ENCODE results near the gene GPR89B. TPM values are rescaled to one million over a fixed set of nuclear protein-coding genes. Genes with fewer than 3 reads are reported as not detected.
A peak's percentile ranks its signal among the peaks of the same experiment; 100 is the strongest.
"Not testable (repeated sequence)": the region's sequence is repeated elsewhere in the genome, so short reads cannot be mapped to it uniquely, and the experiment has no call there.

The GPR89B gene
- total and polyA plus RNA-seq, 9 of the 15 experiments (the other 6 are each of a cell fraction or from before 2014, with no cell fraction given) = 9.3 to 39.3 (median 19.6) TPM

- H3K4me3 ChIP-seq; H3K9ac ChIP-seq (ENCODE audit: insufficient read depth in 1 of 2, low read depth in 2 of 2, low read length in 2 of 2); intact Hi-C loops (cut with micrococcal nuclease); BruUV-seq (replicated peaks); DNase-seq (ENCODE audit: extremely low read depth in 1 of 4, low spot score in 3 of 4); FAIRE-seq; H2AFZ ChIP-seq (ENCODE audit: low read depth, low read length); H4K20me1 ChIP-seq (replicated peaks; ENCODE audit: control insufficient read depth, insufficient read depth, low read length); H3K79me2 ChIP-seq (ENCODE audit: control insufficient read depth, insufficient read depth, low read length); in situ Hi-C loops (cut with MboI); H3K9me1 ChIP-seq (ENCODE audit: control insufficient read depth, insufficient read depth, low read length); H3K27ac ChIP-seq (ENCODE audit: extremely low read depth, low read depth, low read length); POLR2A ChIA-PET; H3K36me3 ChIP-seq (ENCODE audit: control insufficient read depth, insufficient read depth, low read length); CTCF ChIA-PET (ENCODE audit: low intra/inter-chr PET ratio); H3K4me1 ChIP-seq (replicated peaks in 1 of 2; ENCODE audit: control insufficient read depth in 2 of 2, insufficient read depth in 2 of 2, low read length in 2 of 2); ATAC-seq; H3K4me2 ChIP-seq (ENCODE audit: insufficient read depth, low read length); H3K27me3 ChIP-seq (ENCODE audit: control insufficient read depth in 2 of 2, insufficient read depth in 2 of 2, low read length in 2 of 2); H3K9me3 ChIP-seq (replicated peaks; ENCODE audit: control insufficient read depth, insufficient read depth, low read depth, low read length): not testable (repeated sequence)
- WGBS (ENCODE audit: insufficient coverage, low coverage, missing lambda C conversion rate) = no CpG with 5 or more reads among the region's 3 CpGs
- TF ChIP-seq ZNF512 (tag; IDR thresholded peaks at IDR 0.05) = peak; percentile 79
Measured at GRCh38 chr1:148032247-148032646, 104.0 kb downstream of the GPR89B start.

GRCh38 chr1:148032690-148033089 lies 104.5 kb downstream of the GPR89B start:
- H4K20me1 ChIP-seq (replicated peaks; ENCODE audit: control insufficient read depth, insufficient read depth, low read length); H3K9me1 ChIP-seq (ENCODE audit: control insufficient read depth, insufficient read depth, low read length); CTCF ChIA-PET (ENCODE audit: low intra/inter-chr PET ratio); POLR2A ChIA-PET; H2AFZ ChIP-seq (ENCODE audit: low read depth, low read length); H3K4me3 ChIP-seq; H3K27ac ChIP-seq (ENCODE audit: extremely low read depth, low read depth, low read length); H3K4me2 ChIP-seq (ENCODE audit: insufficient read depth, low read length); DNase-seq (ENCODE audit: extremely low read depth in 1 of 4, low spot score in 3 of 4); H3K27me3 ChIP-seq (ENCODE audit: control insufficient read depth in 2 of 2, insufficient read depth in 2 of 2, low read length in 2 of 2); H3K9me3 ChIP-seq (replicated peaks; ENCODE audit: control insufficient read depth, insufficient read depth, low read depth, low read length); in situ Hi-C loops (cut with MboI); H3K36me3 ChIP-seq (ENCODE audit: control insufficient read depth, insufficient read depth, low read length); H3K4me1 ChIP-seq (replicated peaks in 1 of 2; ENCODE audit: control insufficient read depth in 2 of 2, insufficient read depth in 2 of 2, low read length in 2 of 2); BruUV-seq (replicated peaks); H3K9ac ChIP-seq (ENCODE audit: insufficient read depth in 1 of 2, low read depth in 2 of 2, low read length in 2 of 2); intact Hi-C loops (cut with micrococcal nuclease); FAIRE-seq; H3K79me2 ChIP-seq (ENCODE audit: control insufficient read depth, insufficient read depth, low read length): not testable (repeated sequence)
- ATAC-seq = peak; percentile 90
- no CpG with 5 or more reads among the region's 25 CpGs for WGBS (ENCODE audit: insufficient coverage, low coverage, missing lambda C conversion rate)

- FAIRE-seq; H2AFZ ChIP-seq (ENCODE audit: low read depth, low read length); H3K9ac ChIP-seq (ENCODE audit: insufficient read depth in 1 of 2, low read depth in 2 of 2, low read length in 2 of 2); H3K9me3 ChIP-seq (replicated peaks; ENCODE audit: control insufficient read depth, insufficient read depth, low read depth, low read length); CTCF ChIA-PET (ENCODE audit: low intra/inter-chr PET ratio); POLR2A ChIA-PET; ATAC-seq; H3K4me2 ChIP-seq (ENCODE audit: insufficient read depth, low read length); H3K27me3 ChIP-seq (ENCODE audit: control insufficient read depth in 2 of 2, insufficient read depth in 2 of 2, low read length in 2 of 2); H3K4me3 ChIP-seq; H3K4me1 ChIP-seq (replicated peaks in 1 of 2; ENCODE audit: control insufficient read depth in 2 of 2, insufficient read depth in 2 of 2, low read length in 2 of 2); in situ Hi-C loops (cut with MboI); H3K9me1 ChIP-seq (ENCODE audit: control insufficient read depth, insufficient read depth, low read length); H3K27ac ChIP-seq (ENCODE audit: extremely low read depth, low read depth, low read length); H3K36me3 ChIP-seq (ENCODE audit: control insufficient read depth, insufficient read depth, low read length); H4K20me1 ChIP-seq (replicated peaks; ENCODE audit: control insufficient read depth, insufficient read depth, low read length); H3K79me2 ChIP-seq (ENCODE audit: control insufficient read depth, insufficient read depth, low read length); DNase-seq (ENCODE audit: extremely low read depth in 1 of 4, low spot score in 3 of 4); BruUV-seq (replicated peaks); intact Hi-C loops (cut with micrococcal nuclease): not testable (repeated sequence)
- WGBS (ENCODE audit: insufficient coverage, low coverage, missing lambda C conversion rate) = 79% methylated on average over 5 of the region's 16 CpGs
Measured at GRCh38 chr1:148033147-148033546, 104.9 kb downstream of the GPR89B start.

Data from K562 (cell line).